WTC11 (cell line): ENCODE results near the gene CYB5D1. TPM values are rescaled to one million over a fixed set of nuclear protein-coding genes. Genes with fewer than 3 reads are reported as not detected.

ENCODE experiments used
- ATAC-seq: fragments of 200-7000 bp; cut with Tn5 transposase; 2 replicates; pipeline ENCODE4 v1.10.0; 2021; ENCODE audit warnings: mild to moderate bottlenecking, moderate library complexity
- CTCF ChIA-PET: fragments of 300-600 bp; sonication (Branson Sonifier 250); formaldehyde crosslinking; loops from one replicate; lab custom pipeline; 2021; ENCODE audit warnings: antibody characterized with exemption; lab: Charles Lee
- POLR2A ChIA-PET: fragments of 350-600 bp; sonication (Branson Sonifier 250); formaldehyde crosslinking; loops from one replicate; lab custom pipeline; 2021; ENCODE audit warnings: antibody characterized with exemption; lab: Charles Lee
- DNase-seq: peaks from one replicate; pipeline ENCODE4 v3.0.0; 2021; ENCODE audit warnings: low spot score
- H3K27ac Mint-ChIP-seq: 2 replicates; pipeline ENCODE4 v1.8.0; 2021; ENCODE audit warnings: mixed read lengths
- H3K27me3 Mint-ChIP-seq: 2 replicates; pipeline ENCODE4 v1.8.0; 2021; ENCODE audit warnings: low read depth, mild to moderate bottlenecking, moderate library complexity, mixed read lengths
- H3K36me3 Mint-ChIP-seq: 2 replicates; pipeline ENCODE4 v1.8.0; 2021; ENCODE audit warnings: mixed read lengths
- H3K4me1 Mint-ChIP-seq: 2 replicates; pipeline ENCODE4 v1.8.0; 2022; ENCODE audit warnings: mixed read lengths
- H3K4me3 Mint-ChIP-seq: 2 replicates; pipeline ENCODE4 v1.8.0; 2021; ENCODE audit warnings: mild to moderate bottlenecking, moderate library complexity, mixed read lengths
- H3K9me3 Mint-ChIP-seq: 2 replicates; pipeline ENCODE4 v1.8.0; 2021; ENCODE audit warnings: mixed read lengths
- ATF1 ChIP-seq: sonication (generic); formaldehyde crosslinking; IDR thresholded peaks from 2 replicates; pipeline ENCODE4 v1.8.1; 2023; ENCODE audit warnings: mild to moderate bottlenecking, moderate library complexity, missing genetic modification reagents
- CREM ChIP-seq: sonication (generic); formaldehyde crosslinking; IDR thresholded peaks from 2 replicates; pipeline ENCODE4 v1.8.1; 2022; ENCODE audit warnings: mild to moderate bottlenecking, missing genetic modification reagents, moderate library complexity
- ESRRA ChIP-seq: sonication (generic); formaldehyde crosslinking; IDR thresholded peaks from 2 replicates; pipeline ENCODE4 v1.8.1; 2022; ENCODE audit warnings: mild to moderate bottlenecking, missing genetic modification reagents, borderline replicate concordance
- FOXK1 ChIP-seq: sonication (generic); formaldehyde crosslinking; IDR thresholded peaks from 2 replicates; pipeline ENCODE4 v1.8.0; 2022; ENCODE audit warnings: mild to moderate bottlenecking, moderate library complexity, missing genetic modification reagents
- HMGA2 ChIP-seq: fragments of 250-450 bp; sonication (Bioruptor Pico); IDR thresholded peaks from 2 replicates; pipeline ENCODE4 v1.4.0; 2021; ENCODE audit warnings: mild to moderate bottlenecking, moderate library complexity
- JAZF1 ChIP-seq: fragments of 250-450 bp; sonication (Bioruptor Pico); IDR thresholded peaks from 2 replicates; pipeline ENCODE4 v1.9.0; 2021; ENCODE audit warnings: moderate library complexity, mild to moderate bottlenecking, inconsistent platforms
- OVOL2 ChIP-seq: fragments of 250-450 bp; sonication (Bioruptor Pico); IDR thresholded peaks from 2 replicates; pipeline ENCODE4 v1.9.0; 2021; ENCODE audit warnings: mild to moderate bottlenecking, borderline replicate concordance
- RELA ChIP-seq: sonication (generic); formaldehyde crosslinking; IDR thresholded peaks from 2 replicates; pipeline ENCODE4 v1.8.1; 2022; ENCODE audit warnings: missing genetic modification reagents, mild to moderate bottlenecking, borderline replicate concordance
- SMAD4 ChIP-seq: sonication (generic); formaldehyde crosslinking; IDR thresholded peaks from 2 replicates; pipeline ENCODE4 v1.8.0; 2022; ENCODE audit warnings: mild to moderate bottlenecking, missing genetic modification reagents
- TEAD4 ChIP-seq: sonication (generic); formaldehyde crosslinking; IDR thresholded peaks from 2 replicates; pipeline ENCODE4 v1.8.0; 2022; ENCODE audit warnings: mild to moderate bottlenecking, missing genetic modification reagents
- ZNF138 ChIP-seq: sonication (generic); formaldehyde crosslinking; conservative IDR thresholded peaks from 2 replicates; pipeline ENCODE4 v1.8.1; 2022; ENCODE audit warnings: mild to moderate bottlenecking, moderate library complexity, missing genetic modification reagents
- ZNF232 ChIP-seq: sonication (generic); formaldehyde crosslinking; IDR thresholded peaks from 2 replicates; pipeline ENCODE4 v1.8.0; 2022; ENCODE audit warnings: mild to moderate bottlenecking, missing genetic modification reagents
- ZNF317 ChIP-seq: sonication (generic); formaldehyde crosslinking; IDR thresholded peaks from 2 replicates; pipeline ENCODE4 v1.8.1; 2023; ENCODE audit warnings: low read depth, mild to moderate bottlenecking, moderate library complexity, missing genetic modification reagents, borderline replicate concordance
- ZNF423 ChIP-seq: fragments of 250-450 bp; sonication (Bioruptor Pico); IDR thresholded peaks from 2 replicates; pipeline ENCODE4 v2.1.2; 2022; ENCODE audit warnings: mild to moderate bottlenecking, moderate library complexity
- ZNF532 ChIP-seq: fragments of 250-450 bp; sonication (Bioruptor Pico); IDR thresholded peaks from 2 replicates; pipeline ENCODE4 v1.9.0; 2021; ENCODE audit warnings: mild to moderate bottlenecking, borderline replicate concordance
- total RNA-seq: library from RNA; stranded (reverse); gene quantifications from 3 replicates; pipeline ENCODE4 v1.2.3, GENCODE V29; 2021
- TF ChIP-seq, protein P1 (sequence below): fragments of 250-450 bp; sonication (Bioruptor Pico); IDR thresholded peaks from 2 replicates; pipeline ENCODE4 v1.9.0; 2021; ENCODE audit warnings: mild to moderate bottlenecking
- TF ChIP-seq, protein P2 (sequence below): sonication (generic); formaldehyde crosslinking; IDR thresholded peaks from 2 replicates; pipeline ENCODE4 v1.8.1; 2022; ENCODE audit warnings: mild to moderate bottlenecking, moderate library complexity, missing genetic modification reagents
- TF ChIP-seq, protein P3 (sequence below): fragments of 250-450 bp; sonication (Bioruptor Pico); IDR thresholded peaks from 2 replicates; pipeline ENCODE4 v1.9.0; 2021; ENCODE audit warnings: mild to moderate bottlenecking
- TF ChIP-seq, protein P4 (sequence below): sonication (generic); formaldehyde crosslinking; IDR thresholded peaks from 2 replicates; pipeline ENCODE4 v1.8.1; 2023; ENCODE audit warnings: mild to moderate bottlenecking, missing genetic modification reagents

CYB5D1 gene
- total RNA-seq, 1 experiment from 2014 or later: 15.2 TPM

GRCh38 chr17:7873051-7873450, 15.2 kb downstream of the CYB5D1 start:
- TF ChIP-seq FOXK1 (CRISPR knock-in tag) (no peak), ZNF232 (CRISPR knock-in tag) (no peak), RELA (CRISPR knock-in tag) (no peak), HMGA2 (CRISPR knock-in tag) (no peak), ESRRA (CRISPR knock-in tag) (no peak), ATF1 (CRISPR knock-in tag) (no peak), JAZF1 (no peak), ZNF138 (no peak), OVOL2 (CRISPR knock-in tag) (no peak), ZNF532 (CRISPR knock-in tag) (no peak), CREM (no peak), TEAD4 (CRISPR knock-in tag) (no peak), ZNF317 (CRISPR knock-in tag) (no peak), ZNF423 (CRISPR knock-in tag) (no peak), SMAD4 (CRISPR knock-in tag) (no peak)
- TF ChIP-seq, protein P1, sequence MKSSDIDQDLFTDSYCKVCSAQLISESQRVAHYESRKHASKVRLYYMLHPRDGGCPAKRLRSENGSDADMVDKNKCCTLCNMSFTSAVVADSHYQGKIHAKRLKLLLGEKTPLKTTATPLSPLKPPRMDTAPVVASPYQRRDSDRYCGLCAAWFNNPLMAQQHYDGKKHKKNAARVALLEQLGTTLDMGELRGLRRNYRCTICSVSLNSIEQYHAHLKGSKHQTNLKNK (CRISPR knock-in tag): no peak
- TF ChIP-seq, protein P2, sequence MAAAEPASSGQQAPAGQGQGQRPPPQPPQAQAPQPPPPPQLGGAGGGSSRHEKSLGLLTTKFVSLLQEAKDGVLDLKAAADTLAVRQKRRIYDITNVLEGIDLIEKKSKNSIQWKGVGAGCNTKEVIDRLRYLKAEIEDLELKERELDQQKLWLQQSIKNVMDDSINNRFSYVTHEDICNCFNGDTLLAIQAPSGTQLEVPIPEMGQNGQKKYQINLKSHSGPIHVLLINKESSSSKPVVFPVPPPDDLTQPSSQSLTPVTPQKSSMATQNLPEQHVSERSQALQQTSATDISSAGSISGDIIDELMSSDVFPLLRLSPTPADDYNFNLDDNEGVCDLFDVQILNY: no peak
- TF ChIP-seq, protein P3, sequence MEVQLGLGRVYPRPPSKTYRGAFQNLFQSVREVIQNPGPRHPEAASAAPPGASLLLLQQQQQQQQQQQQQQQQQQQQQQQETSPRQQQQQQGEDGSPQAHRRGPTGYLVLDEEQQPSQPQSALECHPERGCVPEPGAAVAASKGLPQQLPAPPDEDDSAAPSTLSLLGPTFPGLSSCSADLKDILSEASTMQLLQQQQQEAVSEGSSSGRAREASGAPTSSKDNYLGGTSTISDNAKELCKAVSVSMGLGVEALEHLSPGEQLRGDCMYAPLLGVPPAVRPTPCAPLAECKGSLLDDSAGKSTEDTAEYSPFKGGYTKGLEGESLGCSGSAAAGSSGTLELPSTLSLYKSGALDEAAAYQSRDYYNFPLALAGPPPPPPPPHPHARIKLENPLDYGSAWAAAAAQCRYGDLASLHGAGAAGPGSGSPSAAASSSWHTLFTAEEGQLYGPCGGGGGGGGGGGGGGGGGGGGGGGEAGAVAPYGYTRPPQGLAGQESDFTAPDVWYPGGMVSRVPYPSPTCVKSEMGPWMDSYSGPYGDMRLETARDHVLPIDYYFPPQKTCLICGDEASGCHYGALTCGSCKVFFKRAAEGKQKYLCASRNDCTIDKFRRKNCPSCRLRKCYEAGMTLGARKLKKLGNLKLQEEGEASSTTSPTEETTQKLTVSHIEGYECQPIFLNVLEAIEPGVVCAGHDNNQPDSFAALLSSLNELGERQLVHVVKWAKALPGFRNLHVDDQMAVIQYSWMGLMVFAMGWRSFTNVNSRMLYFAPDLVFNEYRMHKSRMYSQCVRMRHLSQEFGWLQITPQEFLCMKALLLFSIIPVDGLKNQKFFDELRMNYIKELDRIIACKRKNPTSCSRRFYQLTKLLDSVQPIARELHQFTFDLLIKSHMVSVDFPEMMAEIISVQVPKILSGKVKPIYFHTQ: no peak
- TF ChIP-seq, protein P4, sequence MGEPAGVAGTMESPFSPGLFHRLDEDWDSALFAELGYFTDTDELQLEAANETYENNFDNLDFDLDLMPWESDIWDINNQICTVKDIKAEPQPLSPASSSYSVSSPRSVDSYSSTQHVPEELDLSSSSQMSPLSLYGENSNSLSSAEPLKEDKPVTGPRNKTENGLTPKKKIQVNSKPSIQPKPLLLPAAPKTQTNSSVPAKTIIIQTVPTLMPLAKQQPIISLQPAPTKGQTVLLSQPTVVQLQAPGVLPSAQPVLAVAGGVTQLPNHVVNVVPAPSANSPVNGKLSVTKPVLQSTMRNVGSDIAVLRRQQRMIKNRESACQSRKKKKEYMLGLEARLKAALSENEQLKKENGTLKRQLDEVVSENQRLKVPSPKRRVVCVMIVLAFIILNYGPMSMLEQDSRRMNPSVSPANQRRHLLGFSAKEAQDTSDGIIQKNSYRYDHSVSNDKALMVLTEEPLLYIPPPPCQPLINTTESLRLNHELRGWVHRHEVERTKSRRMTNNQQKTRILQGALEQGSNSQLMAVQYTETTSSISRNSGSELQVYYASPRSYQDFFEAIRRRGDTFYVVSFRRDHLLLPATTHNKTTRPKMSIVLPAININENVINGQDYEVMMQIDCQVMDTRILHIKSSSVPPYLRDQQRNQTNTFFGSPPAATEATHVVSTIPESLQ: no peak
- Mint-ChIP-seq H3K27ac (peak overlapping the region; percentile 59), H3K27me3 (no peaks in the 10 kb centered on the region), H3K9me3 (no peaks in the 10 kb centered on the region), H3K4me1 (no peaks in the 10 kb centered on the region), H3K4me3 (no peak overlapping the region), H3K36me3 (no peaks in the 10 kb centered on the region)
- no peak for ATAC-seq
- no peak for DNase-seq
- ChIA-PET CTCF (no interaction called here), POLR2A (no interaction called here)
